HL-60 (cell line): Measurements from ENCODE around the gene ANO2.

Source experiments
- DNase-seq, 2 experiments: peaks; one replicate each; pipeline ENCODE4 v3.0.0-alpha.2; 2010 to 2020; ENCODE audit warnings: low read depth in 1 of 2, low spot score in 1 of 2
- H3K27ac ChIP-seq: fragments of 250-450 bp; sonication (Bioruptor Pico); replicated peaks from 2 replicates; pipeline ENCODE4 v1.5.1; 2020; ENCODE audit warnings: mild to moderate bottlenecking, moderate library complexity
- H3K27me3 ChIP-seq: fragments of 250-450 bp; sonication (Bioruptor Pico); 2 replicates; pipeline ENCODE4 v1.5.1; 2021; ENCODE audit warnings: mild to moderate bottlenecking, moderate library complexity; ENCODE audit not compliant: insufficient read depth, poor library complexity, severe bottlenecking
- H3K4me3 ChIP-seq: replicated peaks from 2 replicates; pipeline ENCODE4 v1.5.1; 2011; ENCODE audit warnings: mild to moderate bottlenecking, control low read depth, low read length; ENCODE audit not compliant: insufficient read depth
- CTCF ChIP-seq: IDR thresholded peaks from one replicate; pipeline ENCODE4 v1.5.1; 2011; ENCODE audit warnings: low read length, control low read depth, inconsistent platforms; ENCODE audit not compliant: insufficient read depth
- GABPA ChIP-seq: IDR thresholded peaks from 2 replicates; pipeline ENCODE4 v1.6.1; 2012; ENCODE audit warnings: low read depth
- POLR2AphosphoS5 ChIP-seq: IDR thresholded peaks from 2 replicates; pipeline ENCODE4 v1.6.1; 2012; ENCODE audit warnings: low read depth
- REST ChIP-seq: IDR thresholded peaks from 2 replicates; pipeline ENCODE4 v1.6.1; 2012; ENCODE audit warnings: low read depth; ENCODE audit not compliant: insufficient replicate concordance
- SPI1 ChIP-seq: IDR thresholded peaks from 2 replicates; pipeline ENCODE4 v1.6.1; 2012; ENCODE audit warnings: low read depth, mild to moderate bottlenecking, borderline replicate concordance

ANO2 gene

GRCh38 chr12:5589054-5589453 is 356.0 kb downstream of the ANO2 start:
- no peak for TF ChIP-seq CTCF

GRCh38 chr12:5588591-5588990 is 356.5 kb downstream of the ANO2 start:
- DNase-seq: no peak
- H3K27me3 ChIP-seq: no peaks in the 10 kb centered on the region
- H3K4me3 ChIP-seq: no peak overlapping the region
- no peak overlapping the region for H3K27ac ChIP-seq
- TF ChIP-seq POLR2AphosphoS5: no peak
- no peak for TF ChIP-seq GABPA
- TF ChIP-seq CTCF: no peak
- no peak for TF ChIP-seq REST
- no peak for TF ChIP-seq SPI1

More at GRCh38 chr12:5589054-5589453, 356.0 kb downstream of the ANO2 start:
- H3K27me3 ChIP-seq: no peaks in the 10 kb centered on the region
- no peak for DNase-seq
- H3K27ac ChIP-seq: no peak overlapping the region
- H3K4me3 ChIP-seq: no peak overlapping the region

GRCh38 chr12:5588176-5588575 is 356.9 kb downstream of the ANO2 start:
- no peak overlapping the region for H3K27ac ChIP-seq
- H3K27me3 ChIP-seq: no peaks in the 10 kb centered on the region
- no peak overlapping the region for H3K4me3 ChIP-seq
- no peak for DNase-seq
- no peak for TF ChIP-seq POLR2AphosphoS5
- TF ChIP-seq REST: no peak

- no peak for DNase-seq
- H3K4me3 ChIP-seq: no peak overlapping the region
- TF ChIP-seq POLR2AphosphoS5: no peak
- TF ChIP-seq GABPA: no peak
- TF ChIP-seq CTCF: no peak
- no peak for TF ChIP-seq REST
- no peak for TF ChIP-seq SPI1
- no peaks in the 10 kb centered on the region for H3K27me3 ChIP-seq
- H3K27ac ChIP-seq: no peak overlapping the region
Measured at GRCh38 chr12:5587711-5588121, 357.3 kb downstream of the ANO2 start.
